Measurements from ENCODE around the gene F2RL3.
"Not testable (repeated sequence)": the region's sequence is repeated elsewhere in the genome, so short reads cannot be mapped to it uniquely, and the experiment has no call there.

F2RL3 gene

GRCh38 chr19:16868423-16869130 lies 20.2 kb upstream of the F2RL3 start:
- H3K4me3 Mint-ChIP-seq: no peak overlapping the region
- no peaks in the 10 kb centered on the region for H3K4me1 Mint-ChIP-seq (ENCODE audit: low read depth)
- H3K27ac Mint-ChIP-seq: no peak overlapping the region
- H3K27me3 Mint-ChIP-seq: no peaks in the 10 kb centered on the region
- H3K9me3 Mint-ChIP-seq (ENCODE audit: low read depth): no peaks in the 10 kb centered on the region
- peaks cover 5% of the 10 kb centered on the region for H3K36me3 Mint-ChIP-seq

DNA sequence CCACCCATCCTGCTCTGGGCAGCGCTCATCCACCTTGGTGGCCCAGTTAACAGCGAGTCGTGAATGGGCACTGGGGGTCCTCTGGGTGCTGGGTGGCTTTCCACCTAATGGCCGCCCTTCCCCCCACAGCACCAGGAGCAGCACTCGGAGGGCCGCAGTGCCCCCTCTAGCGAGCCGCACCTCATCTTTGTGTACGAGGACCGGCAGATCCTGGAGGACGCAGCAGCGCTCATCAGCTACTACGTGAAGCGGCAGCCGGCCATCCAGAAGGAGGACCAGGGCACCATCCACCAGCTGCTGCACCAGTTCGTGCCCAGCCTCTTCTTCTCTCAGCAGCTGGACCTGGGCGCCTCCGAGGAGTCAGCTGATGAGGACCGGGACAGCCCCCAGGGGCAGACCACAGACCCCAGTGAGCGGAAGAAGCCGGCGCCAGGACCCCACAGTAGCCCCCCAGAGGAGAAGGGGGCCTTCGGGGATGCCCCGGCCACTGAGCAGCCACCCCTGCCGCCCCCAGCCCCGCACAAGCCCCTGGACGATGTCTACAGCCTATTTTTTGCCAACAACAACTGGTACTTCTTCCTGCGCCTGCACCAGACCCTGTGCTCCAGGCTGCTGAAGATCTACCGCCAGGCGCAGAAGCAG lies 19.3 kb upstream of the F2RL3 start:
- no peaks in the 10 kb centered on the region for H3K9me3 Mint-ChIP-seq (ENCODE audit: low read depth)
- H3K4me1 Mint-ChIP-seq (ENCODE audit: low read depth): peaks cover 7% of the 10 kb centered on the region
- no peak overlapping the region for H3K27ac Mint-ChIP-seq
- H3K27me3 Mint-ChIP-seq: no peaks in the 10 kb centered on the region
- peaks cover 9% of the 10 kb centered on the region for H3K36me3 Mint-ChIP-seq
- no peak overlapping the region for H3K4me3 Mint-ChIP-seq

- H3K9me3 Mint-ChIP-seq (ENCODE audit: low read depth): no peaks in the 10 kb centered on the region
- H3K27me3 Mint-ChIP-seq: no peaks in the 10 kb centered on the region
- peaks cover 10% of the 10 kb centered on the region for H3K36me3 Mint-ChIP-seq
- no peak overlapping the region for H3K4me3 Mint-ChIP-seq
- H3K4me1 Mint-ChIP-seq (ENCODE audit: low read depth): peaks cover 11% of the 10 kb centered on the region
- H3K27ac Mint-ChIP-seq: no peak overlapping the region
These were observed 16.9 kb upstream of the F2RL3 start for GRCh38 chr19:16871871-16872270.

- Mint-ChIP-seq H3K9me3 (ENCODE audit: low read depth) (no peaks in the 10 kb centered on the region), H3K4me1 (ENCODE audit: low read depth) (peaks cover 11% of the 10 kb centered on the region), H3K27ac (no peak overlapping the region), H3K36me3 (peaks cover 10% of the 10 kb centered on the region), H3K4me3 (no peak overlapping the region), H3K27me3 (no peaks in the 10 kb centered on the region)
These were observed 16.1 kb upstream of the F2RL3 start for GRCh38 chr19:16872728-16873127.

DNA sequence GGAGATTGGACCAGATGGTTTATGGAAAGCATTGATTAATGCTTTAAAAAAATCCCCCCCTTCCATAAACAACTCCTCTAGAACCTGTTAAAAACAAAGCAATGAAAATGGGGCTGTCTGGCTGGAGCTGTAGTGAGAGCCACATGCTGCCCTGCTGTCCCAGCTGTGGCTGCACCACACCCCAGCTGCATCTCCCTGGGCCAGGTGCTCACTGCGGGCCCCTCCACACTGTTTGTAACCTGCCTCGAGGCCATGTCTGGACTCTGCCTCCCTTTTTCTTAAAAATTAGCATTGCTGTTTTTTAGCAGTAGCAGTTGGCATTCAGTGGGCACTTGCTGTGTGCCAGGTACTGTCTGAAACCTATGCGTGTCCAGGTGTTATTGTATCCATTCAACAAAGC lies 15.2 kb upstream of the F2RL3 start:
- H3K36me3 Mint-ChIP-seq: peaks cover 10% of the 10 kb centered on the region

GRCh38 chr19:16874250-16874977 lies 14.4 kb upstream of the F2RL3 start:
- Mint-ChIP-seq H3K4me3 (no peak overlapping the region), H3K36me3 (peaks cover 10% of the 10 kb centered on the region), H3K4me1 (ENCODE audit: low read depth) (peaks cover 11% of the 10 kb centered on the region)

More for the DNA sequence above, 15.2 kb upstream of the F2RL3 start:
- Mint-ChIP-seq H3K9me3 (ENCODE audit: low read depth) (no peaks in the 10 kb centered on the region), H3K4me3 (no peak overlapping the region), H3K27me3 (no peaks in the 10 kb centered on the region), H3K4me1 (ENCODE audit: low read depth) (peaks cover 11% of the 10 kb centered on the region), H3K27ac (no peak overlapping the region)

GRCh38 chr19:16874978-16875299 lies 13.9 kb upstream of the F2RL3 start:
- not testable (repeated sequence) for H3K4me3 Mint-ChIP-seq; H3K9me3 Mint-ChIP-seq (ENCODE audit: low read depth); H3K27me3 Mint-ChIP-seq; H3K36me3 Mint-ChIP-seq
- peaks cover 11% of the 10 kb centered on the region for H3K4me1 Mint-ChIP-seq (ENCODE audit: low read depth)
- H3K27ac Mint-ChIP-seq: peak overlapping the region; percentile 69

More at GRCh38 chr19:16874250-16874977, 14.4 kb upstream of the F2RL3 start:
- no peaks in the 10 kb centered on the region for H3K27me3 Mint-ChIP-seq
- peak overlapping the region; percentile 69 for H3K27ac Mint-ChIP-seq
- H3K9me3 Mint-ChIP-seq (ENCODE audit: low read depth): no peaks in the 10 kb centered on the region

- Mint-ChIP-seq H3K4me1 (ENCODE audit: low read depth) (peaks cover 11% of the 10 kb centered on the region), H3K36me3 (peaks cover 14% of the 10 kb centered on the region), H3K9me3 (ENCODE audit: low read depth) (no peaks in the 10 kb centered on the region), H3K27ac (peak overlapping the region; percentile 66), H3K27me3 (no peaks in the 10 kb centered on the region), H3K4me3 (no peak overlapping the region)
These were observed 12.9 kb upstream of the F2RL3 start for GRCh38 chr19:16875584-16876555.

DNA sequence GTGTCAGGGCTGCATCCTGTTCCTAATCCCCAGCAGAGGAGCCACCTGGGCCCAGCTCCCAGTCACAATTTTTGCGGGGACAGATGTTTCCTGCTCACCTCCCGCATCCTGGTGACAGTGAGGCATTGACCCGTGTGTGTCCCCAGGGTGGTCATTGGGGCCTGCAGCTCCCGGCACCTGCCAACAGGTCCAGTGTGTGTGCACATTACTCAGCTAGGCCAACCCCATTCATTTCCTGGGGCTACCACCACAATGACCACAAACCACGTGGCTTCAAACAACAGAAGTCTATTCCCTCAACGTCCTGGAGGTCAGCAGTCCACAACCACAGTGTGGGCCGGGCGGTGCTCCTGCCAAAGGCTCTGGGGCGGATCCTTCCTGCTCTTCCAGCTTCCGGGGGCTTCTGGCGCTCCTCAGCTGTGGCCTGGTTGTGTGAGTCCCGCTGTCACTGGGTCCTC lies 11.9 kb upstream of the F2RL3 start:
- H3K9me3 Mint-ChIP-seq (ENCODE audit: low read depth): peaks cover 2% of the 10 kb centered on the region
- H3K36me3 Mint-ChIP-seq: peaks cover 13% of the 10 kb centered on the region
- H3K27ac Mint-ChIP-seq: no peak overlapping the region
- peaks cover 11% of the 10 kb centered on the region for H3K4me1 Mint-ChIP-seq (ENCODE audit: low read depth)
- no peak overlapping the region for H3K4me3 Mint-ChIP-seq
- H3K27me3 Mint-ChIP-seq: no peaks in the 10 kb centered on the region

DNA sequence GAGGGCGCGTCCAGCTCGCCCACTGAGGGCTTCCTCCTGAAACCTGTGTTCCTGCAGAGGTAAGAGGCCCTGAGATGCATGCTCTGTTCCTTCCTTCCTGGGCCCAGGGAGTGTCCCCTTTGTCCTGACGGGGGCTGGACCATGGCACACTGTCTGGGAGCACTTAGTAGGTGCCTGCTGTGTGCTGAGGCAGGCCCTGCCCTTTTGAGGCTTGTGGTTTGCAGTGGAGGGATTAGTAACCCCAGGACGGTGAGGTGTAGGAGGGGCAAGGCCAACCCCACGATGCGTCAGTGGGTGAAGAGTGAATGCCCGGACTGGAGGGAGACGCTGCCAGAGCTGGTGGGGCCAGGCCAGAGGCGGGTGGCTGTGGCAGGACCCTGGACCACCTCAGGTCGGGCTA lies 11.2 kb upstream of the F2RL3 start:
- Mint-ChIP-seq H3K9me3 (ENCODE audit: low read depth) (peaks cover 5% of the 10 kb centered on the region), H3K4me1 (ENCODE audit: low read depth) (peaks cover 11% of the 10 kb centered on the region), H3K27me3 (no peaks in the 10 kb centered on the region), H3K27ac (no peak overlapping the region), H3K36me3 (peaks cover 19% of the 10 kb centered on the region), H3K4me3 (no peak overlapping the region)

DNA sequence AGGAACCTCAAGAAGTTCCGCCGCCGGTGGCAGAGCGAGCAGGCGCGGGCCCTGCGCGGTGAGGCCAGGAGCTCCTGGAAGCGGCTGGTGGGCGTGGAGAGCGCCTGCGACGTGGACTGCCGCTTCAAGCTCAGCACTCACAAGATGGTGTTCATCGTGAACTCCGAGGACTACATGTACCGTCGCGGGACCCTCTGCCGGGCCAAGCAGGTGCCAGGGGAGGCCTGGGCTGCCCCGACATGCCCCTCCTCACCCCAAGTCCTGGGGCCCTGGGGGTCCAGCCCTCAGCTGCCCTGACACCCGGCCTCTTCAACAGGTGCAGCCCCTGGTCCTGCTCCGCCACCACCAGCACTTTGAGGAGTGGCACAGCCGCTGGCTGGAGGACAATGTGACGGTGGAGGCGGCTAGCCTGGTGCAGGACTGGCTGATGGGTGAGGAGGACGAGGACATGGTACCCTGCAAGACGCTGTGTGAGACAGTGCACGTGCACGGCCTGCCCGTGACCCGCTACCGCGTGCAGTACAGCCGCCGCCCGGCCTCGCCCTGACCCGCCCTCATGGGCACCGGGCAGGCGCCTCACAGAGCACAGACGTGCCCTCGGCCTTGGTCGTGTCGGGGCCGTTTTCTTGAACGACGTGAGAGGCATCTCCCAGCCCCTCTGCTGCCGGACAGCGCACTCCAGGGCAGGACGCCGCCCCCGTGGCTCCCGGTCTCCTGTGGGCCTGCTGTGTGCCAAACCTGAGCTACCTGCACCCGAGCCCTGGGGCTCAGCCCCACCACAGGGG lies 10.4 kb upstream of the F2RL3 start:
- peaks cover 9% of the 10 kb centered on the region for H3K9me3 Mint-ChIP-seq (ENCODE audit: low read depth)
- peaks cover 23% of the 10 kb centered on the region for H3K36me3 Mint-ChIP-seq
- H3K27ac Mint-ChIP-seq: no peak overlapping the region
- peaks cover 11% of the 10 kb centered on the region for H3K4me1 Mint-ChIP-seq (ENCODE audit: low read depth)
- H3K27me3 Mint-ChIP-seq: peaks cover 3% of the 10 kb centered on the region
- H3K4me3 Mint-ChIP-seq: no peak overlapping the region

DNA sequence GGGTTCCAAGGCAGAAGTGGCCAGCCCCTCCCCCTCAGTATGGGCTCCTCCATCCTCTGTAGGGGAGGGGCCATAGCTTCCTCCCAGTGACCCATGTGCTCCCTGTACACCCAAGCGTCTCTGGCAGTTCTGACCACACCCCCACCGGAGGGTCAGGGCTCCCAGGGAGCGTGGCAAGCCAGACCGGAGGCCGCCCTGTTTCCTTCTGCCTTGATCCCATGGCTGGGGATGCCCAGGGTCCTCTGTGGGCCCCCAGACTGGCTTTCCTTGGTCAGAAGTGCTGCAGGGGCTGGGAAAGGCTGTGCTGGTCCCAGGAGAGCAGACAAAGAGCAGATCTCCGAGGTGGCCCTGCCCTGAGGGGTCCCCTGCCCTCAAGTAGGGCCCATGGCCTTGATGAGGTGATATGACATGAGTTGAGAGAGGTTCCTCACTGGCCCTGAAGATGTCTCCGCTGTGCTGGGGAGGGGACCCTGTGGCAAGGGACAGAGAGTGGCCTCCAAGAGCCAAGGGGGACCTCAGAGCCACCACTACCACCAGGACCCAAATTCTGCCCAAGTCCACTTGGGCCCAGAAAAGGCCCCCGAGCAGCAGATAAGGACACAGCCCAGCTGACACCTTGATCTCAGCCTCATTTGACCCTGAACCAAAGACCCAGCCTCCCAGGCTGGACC lies 7.8 kb upstream of the F2RL3 start:
- H3K9me3 Mint-ChIP-seq (ENCODE audit: low read depth): peaks cover 9% of the 10 kb centered on the region
- no peak overlapping the region for H3K27ac Mint-ChIP-seq
- H3K36me3 Mint-ChIP-seq: peaks cover 16% of the 10 kb centered on the region
- H3K4me3 Mint-ChIP-seq: no peak overlapping the region
- H3K4me1 Mint-ChIP-seq (ENCODE audit: low read depth): no peaks in the 10 kb centered on the region
- peaks cover 3% of the 10 kb centered on the region for H3K27me3 Mint-ChIP-seq

DNA sequence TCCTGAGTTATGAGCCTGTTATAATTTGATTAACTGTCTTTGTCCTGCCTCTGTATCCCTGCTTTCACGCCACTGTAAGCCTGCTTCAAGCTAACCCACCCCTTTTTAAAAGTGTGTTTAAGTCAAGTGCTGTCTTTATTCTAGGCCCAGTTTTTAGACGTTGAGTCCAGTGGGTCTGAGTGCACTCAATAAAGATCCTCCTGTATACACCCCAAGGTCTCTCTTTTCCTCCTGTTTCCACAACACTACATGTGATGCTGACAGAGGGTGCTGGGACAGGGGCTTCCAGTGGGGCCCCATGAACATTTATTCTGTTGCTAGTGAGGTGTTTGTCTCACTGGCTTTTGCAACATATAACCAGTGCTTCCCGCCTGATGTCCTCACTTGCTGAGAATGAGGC lies 6.7 kb upstream of the F2RL3 start:
- Mint-ChIP-seq H3K4me1 (ENCODE audit: low read depth) (no peaks in the 10 kb centered on the region), H3K9me3 (ENCODE audit: low read depth) (peaks cover 9% of the 10 kb centered on the region), H3K36me3 (peaks cover 16% of the 10 kb centered on the region), H3K4me3 (no peak overlapping the region), H3K27ac (no peak overlapping the region), H3K27me3 (peaks cover 3% of the 10 kb centered on the region)
